Effector memory CD4-positive, alpha-beta T cell (primary cell): ENCODE results near the gene TCF7L1.
A peak's percentile ranks its signal among the peaks of the same experiment; 100 is the strongest.

Source experiments
- DNase-seq, 3 donors: peaks; one replicate each; pipeline ENCODE4 v3.0.0-alpha.2; 2020
- H3K27ac ChIP-seq: 2 replicates; pipeline ENCODE4 v1.7.0; 2013; ENCODE audit warnings: mild to moderate bottlenecking, low read length, moderate library complexity; ENCODE audit not compliant: insufficient read depth, poor library complexity, severe bottlenecking
- H3K27me3 ChIP-seq: replicated peaks from 2 replicates; pipeline ENCODE4 v1.7.0; 2013; ENCODE audit warnings: mild to moderate bottlenecking, low read length; ENCODE audit not compliant: insufficient read depth, control insufficient read depth, poor library complexity, severe bottlenecking
- H3K36me3 ChIP-seq: 2 replicates; pipeline ENCODE4 v1.7.0; 2013; ENCODE audit warnings: mild to moderate bottlenecking, low read length, moderate library complexity; ENCODE audit not compliant: control insufficient read depth, insufficient read depth
- H3K4me1 ChIP-seq: 2 replicates; pipeline ENCODE4 v1.7.0; 2013; ENCODE audit warnings: low read length, mild to moderate bottlenecking; ENCODE audit not compliant: control insufficient read depth, insufficient read depth, poor library complexity, severe bottlenecking
- H3K4me3 ChIP-seq: 2 replicates; pipeline ENCODE4 v1.7.0; 2013; ENCODE audit warnings: low read length, low read depth, mild to moderate bottlenecking; ENCODE audit not compliant: insufficient read depth, poor library complexity, severe bottlenecking
- H3K9me3 ChIP-seq: 2 replicates; pipeline ENCODE4 v1.7.0; 2013; ENCODE audit warnings: mild to moderate bottlenecking, low read length, moderate library complexity; ENCODE audit not compliant: control insufficient read depth

TCF7L1 gene

DNA sequence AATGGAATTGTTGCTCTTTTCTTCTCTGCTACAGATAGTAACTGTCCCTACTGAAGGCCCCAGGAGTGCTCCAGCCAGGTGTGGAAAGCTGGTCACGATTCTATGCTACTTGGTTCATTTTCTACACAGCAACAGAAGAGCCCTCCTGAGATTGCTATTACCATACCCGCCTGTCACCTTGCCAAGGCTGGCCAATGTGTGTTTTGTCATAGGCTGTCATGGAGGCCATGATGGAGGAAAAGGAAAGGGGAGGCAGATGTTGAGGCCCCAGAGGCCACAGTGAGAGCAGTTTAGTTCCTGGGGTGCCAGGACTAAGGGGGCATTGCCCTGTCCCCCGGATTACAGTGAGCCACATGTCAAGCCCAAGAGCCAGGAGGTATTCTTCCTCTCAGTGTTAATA, 222.3 kb downstream of the TCF7L1 start:
- H3K27me3 ChIP-seq: no peaks in the 10 kb centered on the region
- H3K36me3 ChIP-seq: peaks cover 8% of the 10 kb centered on the region
- no peaks in the 10 kb centered on the region for H3K9me3 ChIP-seq
- peaks cover 23% of the 10 kb centered on the region for H3K4me1 ChIP-seq
- no peak for DNase-seq
- no peak overlapping the region for H3K27ac ChIP-seq
- peak overlapping the region; percentile 83 for H3K4me3 ChIP-seq

DNA sequence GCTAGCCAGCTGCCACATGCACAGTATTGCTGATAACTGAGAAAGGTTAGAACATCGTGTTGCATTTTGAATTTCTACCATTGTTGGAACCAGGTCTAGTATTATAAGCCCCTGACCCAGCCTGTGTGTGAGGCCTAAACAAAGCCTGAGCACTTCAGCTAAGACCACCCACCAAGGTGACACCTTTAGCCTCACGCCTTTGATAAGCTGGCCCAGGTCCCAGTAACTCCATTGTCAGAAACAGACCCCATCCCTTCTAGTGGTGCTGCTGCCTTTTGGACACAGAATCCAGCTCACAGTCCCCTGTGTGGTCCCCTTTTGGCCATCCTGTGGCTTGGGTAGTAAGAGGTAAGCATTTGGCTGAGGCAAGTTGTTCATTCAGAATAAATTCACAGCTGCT, 223.0 kb downstream of the TCF7L1 start:
- H3K9me3 ChIP-seq: no peaks in the 10 kb centered on the region
- peaks cover 7% of the 10 kb centered on the region for H3K36me3 ChIP-seq
- H3K4me1 ChIP-seq: peaks cover 23% of the 10 kb centered on the region
- no peak overlapping the region for H3K27ac ChIP-seq
- no peak overlapping the region for H3K4me3 ChIP-seq
- no peaks in the 10 kb centered on the region for H3K27me3 ChIP-seq
- no peak for DNase-seq

DNA sequence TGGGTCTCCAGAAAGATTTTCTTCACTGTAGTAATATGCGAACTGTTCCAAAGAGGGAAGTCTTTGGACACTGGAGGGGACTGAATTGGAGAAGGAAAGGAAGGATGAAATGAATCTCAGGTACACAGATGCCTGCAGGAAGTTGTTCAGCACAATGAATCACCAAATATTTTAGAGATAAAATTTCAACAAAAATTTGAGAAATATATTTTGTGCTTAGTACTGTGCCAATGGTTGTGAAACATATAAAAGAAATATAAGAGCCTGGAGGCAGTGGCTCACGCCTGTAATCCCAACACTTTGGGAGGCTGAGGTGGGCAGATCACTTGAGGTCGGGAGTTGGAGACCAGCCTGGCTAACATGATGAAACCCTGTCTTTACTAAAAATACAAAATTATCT, 224.5 kb downstream of the TCF7L1 start:
- DNase-seq: no peak
- peaks cover 14% of the 10 kb centered on the region for H3K36me3 ChIP-seq
- H3K27ac ChIP-seq: no peak overlapping the region
- H3K4me3 ChIP-seq: no peak overlapping the region
- no peaks in the 10 kb centered on the region for H3K9me3 ChIP-seq
- H3K4me1 ChIP-seq: peaks cover 23% of the 10 kb centered on the region
- no peaks in the 10 kb centered on the region for H3K27me3 ChIP-seq
